H9 (cell line): Measurements from ENCODE around the gene BRD9. TPM values are rescaled to one million over a fixed set of nuclear protein-coding genes. Genes with fewer than 3 reads are reported as not detected.

Source experiments
- DNase-seq: peaks from one replicate; pipeline ENCODE4 v3.0.0-alpha.2; 2017
- H2AFZ ChIP-seq: one replicate; pipeline ENCODE4 v1.6.1; 2013; ENCODE audit warnings: mild to moderate bottlenecking, low read length, control low read depth, moderate library complexity
- H2AK5ac ChIP-seq: 2 replicates; pipeline ENCODE4 v1.6.1; 2013; ENCODE audit warnings: low read length, control low read depth, mixed read lengths; ENCODE audit not compliant: insufficient read length
- H2BK120ac ChIP-seq: one replicate; pipeline ENCODE4 v1.6.1; 2013; ENCODE audit warnings: low read depth, mild to moderate bottlenecking, low read length, control low read depth, inconsistent platforms; ENCODE audit not compliant: poor library complexity, severe bottlenecking
- H2BK12ac ChIP-seq: 2 replicates; pipeline ENCODE4 v1.6.1; 2013; ENCODE audit warnings: low read length, control low read depth, mixed read lengths, low read depth; ENCODE audit not compliant: insufficient read length
- H2BK15ac ChIP-seq: 2 replicates; pipeline ENCODE4 v1.6.1; 2013; ENCODE audit warnings: low read depth, low read length, control low read depth
- H2BK20ac ChIP-seq: one replicate; pipeline ENCODE4 v1.6.1; 2013; ENCODE audit warnings: low read depth, mild to moderate bottlenecking, low read length, control low read depth, inconsistent platforms; ENCODE audit not compliant: poor library complexity, severe bottlenecking
- H2BK5ac ChIP-seq: 2 replicates; pipeline ENCODE4 v1.6.1; 2013; ENCODE audit warnings: low read length, control low read depth, mixed read lengths; ENCODE audit not compliant: insufficient read length
- H3K14ac ChIP-seq: 2 replicates; pipeline ENCODE4 v1.6.1; 2013; ENCODE audit warnings: low read length, control low read depth; ENCODE audit not compliant: insufficient read depth
- H3K18ac ChIP-seq: 2 replicates; pipeline ENCODE4 v1.6.1; 2013; ENCODE audit warnings: low read depth, mild to moderate bottlenecking, mixed read lengths, low read length, control low read depth; ENCODE audit not compliant: insufficient read length
- H3K23ac ChIP-seq: 2 replicates; pipeline ENCODE4 v1.6.1; 2013; ENCODE audit warnings: low read length, control low read depth, mixed read lengths, low read depth; ENCODE audit not compliant: insufficient read length
- H3K23me2 ChIP-seq: 2 replicates; pipeline ENCODE4 v1.6.1; 2013; ENCODE audit warnings: low read depth, mild to moderate bottlenecking, mixed read lengths, low read length, control low read depth; ENCODE audit not compliant: insufficient read length, poor library complexity, severe bottlenecking
- H3K27ac ChIP-seq: 2 replicates; pipeline ENCODE4 v1.5.1; 2013; ENCODE audit warnings: low read length, control low read depth, mixed read lengths, low read depth; ENCODE audit not compliant: insufficient read length
- H3K27me3 ChIP-seq: 2 replicates; pipeline ENCODE4 v1.6.1; 2013; ENCODE audit warnings: low read length, control low read depth, inconsistent platforms; ENCODE audit not compliant: insufficient read depth
- H3K4ac ChIP-seq: 2 replicates; pipeline ENCODE4 v1.6.1; 2013; ENCODE audit warnings: low read depth, mild to moderate bottlenecking, control low read depth, inconsistent platforms, low read length, moderate library complexity
- H3K4me1 ChIP-seq: 2 replicates; pipeline ENCODE4 v1.6.1; 2013; ENCODE audit warnings: low read length, control low read depth, inconsistent platforms; ENCODE audit not compliant: insufficient read depth
- H3K4me2 ChIP-seq: 2 replicates; pipeline ENCODE4 v1.6.1; 2013; ENCODE audit warnings: low read length, control low read depth, mixed read lengths; ENCODE audit not compliant: insufficient read length, insufficient read depth
- H3K56ac ChIP-seq: 2 replicates; pipeline ENCODE4 v1.6.1; 2013; ENCODE audit warnings: low read depth, mild to moderate bottlenecking, mixed read lengths, low read length, control low read depth; ENCODE audit not compliant: insufficient read length
- H3K79me1 ChIP-seq: 2 replicates; pipeline ENCODE4 v1.6.1; 2013; ENCODE audit warnings: low read depth, mild to moderate bottlenecking, moderate library complexity, low read length, control low read depth, inconsistent platforms; ENCODE audit not compliant: insufficient read depth, poor library complexity, severe bottlenecking
- H3K79me2 ChIP-seq: 2 replicates; pipeline ENCODE4 v1.6.1; 2013; ENCODE audit warnings: low read length, control low read depth, inconsistent platforms; ENCODE audit not compliant: insufficient read depth
- H3K9ac ChIP-seq: 2 replicates; pipeline ENCODE4 v1.6.1; 2013; ENCODE audit warnings: low read length, control low read depth, mixed read lengths; ENCODE audit not compliant: insufficient read length; ENCODE audit errors: extremely low read depth
- H3K9me3 ChIP-seq: one replicate; pipeline ENCODE4 v1.6.1; 2013; ENCODE audit warnings: low read depth, low read length, inconsistent platforms; ENCODE audit not compliant: control insufficient read depth
- H3T11ph ChIP-seq: one replicate; pipeline ENCODE4 v1.6.1; 2013; ENCODE audit warnings: mild to moderate bottlenecking, low read length, control low read depth, inconsistent platforms
- H4K20me1 ChIP-seq: one replicate; pipeline ENCODE4 v1.6.1; 2013; ENCODE audit not compliant: control insufficient read depth, insufficient read length, insufficient read depth
- H4K5ac ChIP-seq: 2 replicates; pipeline ENCODE4 v1.6.1; 2013; ENCODE audit warnings: low read depth, mild to moderate bottlenecking, mixed read lengths, low read length, control low read depth; ENCODE audit not compliant: insufficient read length
- H4K8ac ChIP-seq: replicated peaks from 2 replicates; pipeline ENCODE4 v1.6.1; 2013; ENCODE audit warnings: low read length, control low read depth, mixed read lengths, low read depth; ENCODE audit not compliant: insufficient read length
- H4K91ac ChIP-seq: 2 replicates; pipeline ENCODE4 v1.6.1; 2013; ENCODE audit warnings: low read depth, mild to moderate bottlenecking, moderate library complexity, mixed read lengths, low read length, control low read depth; ENCODE audit not compliant: insufficient read length
- H3K27ac Mint-ChIP-seq, 3 experiments: 2 replicates in 2 of 3; 3 replicates in 1 of 3; pipeline ENCODE4 v1.8.0; 2020 to 2021; ENCODE audit warnings: mixed read lengths in 3 of 3, mild to moderate bottlenecking in 1 of 3, moderate library complexity in 1 of 3
- H3K27me3 Mint-ChIP-seq: 2 replicates; pipeline ENCODE4 v1.8.0; 2021; ENCODE audit warnings: low read depth, mild to moderate bottlenecking, moderate library complexity, mixed read lengths
- H3K36me3 Mint-ChIP-seq, 3 experiments: 2 replicates in 2 of 3; 3 replicates in 1 of 3; pipeline ENCODE4 v1.8.0; 2020 to 2021; ENCODE audit warnings: low read depth in 3 of 3, mixed read lengths in 3 of 3; ENCODE audit not compliant: insufficient read depth in 1 of 3
- H3K4me1 Mint-ChIP-seq, 2 experiments: 2 replicates each; pipeline ENCODE4 v1.8.0; 2020; ENCODE audit warnings: mixed read lengths in 2 of 2
- H3K4me3 Mint-ChIP-seq, 2 experiments: 2 replicates in 1 of 2; 3 replicates in 1 of 2; pipeline ENCODE4 v1.8.0; 2020 to 2021; ENCODE audit warnings: mild to moderate bottlenecking in 2 of 2, mixed read lengths in 2 of 2, moderate library complexity in 1 of 2
- H3K9me3 Mint-ChIP-seq, 2 experiments: 2 replicates in 1 of 2; 3 replicates in 1 of 2; pipeline ENCODE4 v1.8.0; 2020; ENCODE audit warnings: mild to moderate bottlenecking in 2 of 2, mixed read lengths in 2 of 2, moderate library complexity in 1 of 2
- CTCF ChIP-seq: fragments of 200-600 bp; sonication (generic); conservative IDR thresholded peaks from 3 replicates; pipeline ENCODE4 v1.8.0; 2021; ENCODE audit warnings: antibody characterized with exemption, mild to moderate bottlenecking
- WGBS: extraction: QIAGEN DNeasy Blood & Tissue Kit; methylation state at CpG from one replicate; pipeline ENCODE4 v1.1.7; 2013; ENCODE audit warnings: missing lambda C conversion rate, low lambda C conversion rate, mixed read lengths; ENCODE audit not compliant: insufficient read length; ENCODE audit errors: extremely low coverage; 5-methylcytosine and 5-hydroxymethylcytosine counted together
- total RNA-seq: library from RNA; stranded (reverse); gene quantifications from 2 replicates; pipeline ENCODE4 v1.2.1, GENCODE V29; 2021

The BRD9 gene
- total RNA-seq, 1 experiment from 2014 or later = 70.5 TPM

- H3T11ph ChIP-seq = no peak overlapping the region
- no peak overlapping the region for H2AFZ ChIP-seq
- H3K4me1 ChIP-seq = no peaks in the 10 kb centered on the region
- H4K91ac ChIP-seq = no peak overlapping the region
- no peaks in the 10 kb centered on the region for H3K23me2 ChIP-seq
- WGBS = no CpG with 5 or more reads among the region's 8 CpGs
- H3K23ac ChIP-seq = no peak overlapping the region
- H3K4ac ChIP-seq = no peak overlapping the region
- no peak overlapping the region for H3K4me3 Mint-ChIP-seq
- no peak overlapping the region for H2BK15ac ChIP-seq
- peaks cover 0 to 3% of the 10 kb centered on the region in 2 experiments; a peak in 3 of 5 replicates for H3K9me3 Mint-ChIP-seq
- no peak overlapping the region; the same call in 1 of the 2 replicates for H3K14ac ChIP-seq
- H3K79me1 ChIP-seq = no peaks in the 10 kb centered on the region
- DNase-seq = no peak
- no peak overlapping the region for H4K8ac ChIP-seq
- TF ChIP-seq CTCF = no peak
- no peaks in the 10 kb centered on the region for H3K79me2 ChIP-seq
- no peak overlapping the region for H2BK12ac ChIP-seq
- peaks cover 58% of the 10 kb centered on the region for H3K27me3 Mint-ChIP-seq
- no peak overlapping the region for H2BK120ac ChIP-seq
- no peak overlapping the region for H3K27ac Mint-ChIP-seq
- no peaks in the 10 kb centered on the region for H3K36me3 Mint-ChIP-seq
- no peak overlapping the region for H2AK5ac ChIP-seq
- no peak overlapping the region for H2BK5ac ChIP-seq
- no peak overlapping the region for H3K9ac ChIP-seq
- H3K56ac ChIP-seq = no peak overlapping the region
- no peaks in the 10 kb centered on the region for H3K27me3 ChIP-seq
- no peaks in the 10 kb centered on the region for H4K20me1 ChIP-seq
- no peak overlapping the region for H3K4me2 ChIP-seq
- H3K4me1 Mint-ChIP-seq = no peaks in the 10 kb centered on the region
- no peaks in the 10 kb centered on the region for H3K9me3 ChIP-seq
- no peak overlapping the region for H2BK20ac ChIP-seq
- H3K27ac ChIP-seq = no peak overlapping the region
- H4K5ac ChIP-seq = no peak overlapping the region
- H3K18ac ChIP-seq = no peak overlapping the region
Measured at GRCh38 chr5:932151-932627, 39.6 kb upstream of the BRD9 start.
